Measurements from ENCODE around the gene PTPRG. TPM values are rescaled to one million over a fixed set of nuclear protein-coding genes. Genes with fewer than 3 reads are reported as not detected.

The PTPRG gene
- total RNA-seq, 2 experiments from 2014 or later: 0.13 to 0.70 TPM

GRCh38 chr3:61868499-61868898 is 307.1 kb downstream of the PTPRG start:
- Histone ChIP-seq H3K36me3 (ENCODE audit: insufficient read depth, low read length) (no peaks in the 10 kb centered on the region), H2AFZ (ENCODE audit: low read length) (no peak overlapping the region), H3K4me2 (ENCODE audit: low read length) (no peak overlapping the region), H3K27ac (ENCODE audit: low read depth, low read length, poor library complexity, severe bottlenecking) (no peak overlapping the region), H3K79me2 (ENCODE audit: insufficient read depth, low read depth, low read length) (no peaks in the 10 kb centered on the region), H3K9me3 (ENCODE audit: low read length) (no peaks in the 10 kb centered on the region), H3K4me1 (ENCODE audit: insufficient read depth, low read length, poor library complexity, severe bottlenecking) (no peaks in the 10 kb centered on the region), H3K9me2 (ENCODE audit: insufficient read depth, low read length) (no peaks in the 10 kb centered on the region), H3K4me3 (ENCODE audit: low read depth, low read length, poor library complexity, severe bottlenecking) (no peak overlapping the region), H4K20me1 (ENCODE audit: insufficient read depth, low read length) (no peaks in the 10 kb centered on the region)
- intact Hi-C loops (cut with micrococcal nuclease; ENCODE audit: unreplicated experiment): no loop called here
- TF ChIP-seq CTCF (conservative IDR thresholded peaks at IDR 0.05; ENCODE audit: low read length) (no peak), EZH2phosphoT487 (IDR thresholded peaks at IDR 0.05; ENCODE audit: borderline replicate concordance, low read depth, low read length) (no peak)
- ChIA-PET POLR2A (no interaction called here), CTCF (ENCODE audit: unreplicated experiment) (no interaction called here)
- BruUV-seq (replicated peaks): no TSS peak
- DNase-seq (ENCODE audit: low spot score): no peak

- intact Hi-C loops (cut with micrococcal nuclease; ENCODE audit: unreplicated experiment): no loop called here
- Histone ChIP-seq H3K36me3 (ENCODE audit: insufficient read depth, low read length) (no peaks in the 10 kb centered on the region), H2AFZ (ENCODE audit: low read length) (no peak overlapping the region), H4K20me1 (ENCODE audit: insufficient read depth, low read length) (no peaks in the 10 kb centered on the region), H3K27ac (ENCODE audit: low read depth, low read length, poor library complexity, severe bottlenecking) (no peak overlapping the region), H3K4me3 (ENCODE audit: low read depth, low read length, poor library complexity, severe bottlenecking) (no peak overlapping the region), H3K9me2 (ENCODE audit: insufficient read depth, low read length) (no peaks in the 10 kb centered on the region), H3K4me2 (ENCODE audit: low read length) (no peak overlapping the region), H3K9me3 (ENCODE audit: low read length) (no peaks in the 10 kb centered on the region), H3K79me2 (ENCODE audit: insufficient read depth, low read depth, low read length) (no peaks in the 10 kb centered on the region), H3K4me1 (ENCODE audit: insufficient read depth, low read length, poor library complexity, severe bottlenecking) (no peaks in the 10 kb centered on the region)
- TF ChIP-seq EZH2phosphoT487 (IDR thresholded peaks at IDR 0.05; ENCODE audit: borderline replicate concordance, low read depth, low read length) (no peak), CTCF (conservative IDR thresholded peaks at IDR 0.05; ENCODE audit: low read length) (no peak)
- CTCF ChIA-PET (ENCODE audit: unreplicated experiment): no interaction called here
- no TSS peak for BruUV-seq (replicated peaks)
- POLR2A ChIA-PET: interaction anchor here (0.6 to 0.8 kb wide), 2 partner anchors 20 to 52 kb away, joined by 3 to 4 read pairs; no protein-coding TSS in a partner anchor
- no peak for DNase-seq (ENCODE audit: low spot score)
Observed at GRCh38 chr3:61869371-61869770, 308.0 kb downstream of the PTPRG start.

- Histone ChIP-seq H4K20me1 (ENCODE audit: insufficient read depth, low read length) (no peaks in the 10 kb centered on the region), H3K4me1 (ENCODE audit: insufficient read depth, low read length, poor library complexity, severe bottlenecking) (no peaks in the 10 kb centered on the region), H3K4me3 (ENCODE audit: low read depth, low read length, poor library complexity, severe bottlenecking) (no peak overlapping the region), H3K9me2 (ENCODE audit: insufficient read depth, low read length) (no peaks in the 10 kb centered on the region), H2AFZ (ENCODE audit: low read length) (no peak overlapping the region), H3K79me2 (ENCODE audit: insufficient read depth, low read depth, low read length) (no peaks in the 10 kb centered on the region), H3K36me3 (ENCODE audit: insufficient read depth, low read length) (no peaks in the 10 kb centered on the region), H3K27ac (ENCODE audit: low read depth, low read length, poor library complexity, severe bottlenecking) (no peak overlapping the region), H3K9me3 (ENCODE audit: low read length) (no peaks in the 10 kb centered on the region), H3K4me2 (ENCODE audit: low read length) (no peak overlapping the region)
- ChIA-PET CTCF (ENCODE audit: unreplicated experiment) (no interaction called here), POLR2A (no interaction called here)
- TF ChIP-seq EZH2phosphoT487 (IDR thresholded peaks at IDR 0.05; ENCODE audit: borderline replicate concordance, low read depth, low read length): no peak
- no peak for TF ChIP-seq CTCF (conservative IDR thresholded peaks at IDR 0.05; ENCODE audit: low read length)
- no peak for DNase-seq (ENCODE audit: low spot score)
- BruUV-seq (replicated peaks): no TSS peak
- intact Hi-C loops (cut with micrococcal nuclease; ENCODE audit: unreplicated experiment): no loop called here
Observed at GRCh38 chr3:61871644-61872043, 310.3 kb downstream of the PTPRG start.
